Activated naive CD8-positive, alpha-beta T cell treated with anti-CD3 and anti-CD28 coated beads, Interleukin-2, amount 50 U/mL, for 16 hours (primary cell): Measurements from ENCODE around the gene MRM3.
"Not testable (repeated sequence)": the region's sequence is repeated elsewhere in the genome, so short reads cannot be mapped to it uniquely, and the experiment has no call there.

Source experiments
- DNase-seq: peaks from one replicate; pipeline ENCODE4 v3.0.0-alpha.2; 2020; ENCODE audit warnings: low read depth, low spot score

The MRM3 gene

GRCh38 chr17:781805-782731 lies at the start of gene MRM3, which contains the start of gene GLOD4:
TSS of gene MRM3 (plus strand) at chr17:782353. CDS start at chr17:782379, 26 bp downstream.
TSS of gene GLOD4 (minus strand) at chr17:782280. CDS start at chr17:782255, 25 bp downstream.
- DNase-seq = peak; percentile 84

- DNase-seq = no peak
Observed at GRCh38 chr17:732902-733720, 49.0 kb upstream of the MRM3 start.

GRCh38 chr17:733743-734142 lies 48.4 kb upstream of the MRM3 start:
- no peak for DNase-seq

GRCh38 chr17:737561-738113 lies 44.5 kb upstream of the MRM3 start:
- no peak for DNase-seq

- DNase-seq = no peak
Observed at GRCh38 chr17:740240-741017, 41.7 kb upstream of the MRM3 start.

- DNase-seq = no peak
Observed at GRCh38 chr17:742147-742793, 39.9 kb upstream of the MRM3 start.

GRCh38 chr17:743139-743538 lies 39.0 kb upstream of the MRM3 start:
- no peak for DNase-seq

GRCh38 chr17:744937-745336 lies 37.2 kb upstream of the MRM3 start:
- DNase-seq = no peak

- no peak for DNase-seq
Observed at GRCh38 chr17:745406-745805, 36.7 kb upstream of the MRM3 start.

GRCh38 chr17:746181-746580 lies 36.0 kb upstream of the MRM3 start:
- no peak for DNase-seq

- no peak for DNase-seq
Observed at GRCh38 chr17:746783-747629, 35.1 kb upstream of the MRM3 start.

- not testable (repeated sequence) for DNase-seq
Observed at GRCh38 chr17:748604-749003, 33.5 kb upstream of the MRM3 start.

GRCh38 chr17:749359-749758 lies 32.8 kb upstream of the MRM3 start:
- DNase-seq = not testable (repeated sequence)

GRCh38 chr17:750431-751037 lies 31.6 kb upstream of the MRM3 start:
- no peak for DNase-seq

- DNase-seq = peak; percentile 21
Observed at GRCh38 chr17:751269-752001, 30.7 kb upstream of the MRM3 start.

GRCh38 chr17:752002-752619 lies 30.0 kb upstream of the MRM3 start, which contains the start of gene GEMIN4:
TSS of gene GEMIN4 (minus strand) at chr17:752264. CDS start at chr17:752142, 122 bp downstream.
- DNase-seq = peak; percentile 95

GRCh38 chr17:752620-753219 lies 29.4 kb upstream of the MRM3 start:
- peak; percentile 32 for DNase-seq

GRCh38 chr17:753418-753817 lies 28.7 kb upstream of the MRM3 start:
- no peak for DNase-seq
